Small intestine (tissue), 7 donors: ENCODE measurements around the gene CNBD2. TPM values are rescaled to one million over a fixed set of nuclear protein-coding genes. Genes with fewer than 3 reads are reported as not detected.
A peak's percentile ranks its signal among the peaks of the same experiment; 100 is the strongest.
"Not testable (repeated sequence)": the region's sequence is repeated elsewhere in the genome, so short reads cannot be mapped to it uniquely, and the experiment has no call there.

ENCODE experiments used
- DNase-seq, 2 donors: peaks; one replicate each; pipeline versions ENCODE4 v3.0.0 to v3.0.0-alpha.2; 2013
- FAIRE-seq: peaks from 2 replicates; lab custom pipeline; 2012; peaks lifted over from hg19 to GRCh38; lab: Jason Lieb, UNC
- H3K27ac ChIP-seq, 3 donors: one replicate each; pipeline ENCODE4 v1.5.1; 2013; ENCODE audit warnings: low read length in 2 of 3, mild to moderate bottlenecking in 2 of 3, control low read depth in 1 of 3, inconsistent platforms in 1 of 3, low read depth in 1 of 3, moderate library complexity in 1 of 3
- H3K27me3 ChIP-seq, 3 donors: one replicate each; pipeline ENCODE4 v1.6.1; 2013; ENCODE audit warnings: low read length in 3 of 3, inconsistent platforms in 1 of 3; ENCODE audit not compliant: control insufficient read depth in 3 of 3, insufficient read depth in 3 of 3
- H3K36me3 ChIP-seq, 3 donors: one replicate each; pipeline ENCODE4 v1.6.1; 2013; ENCODE audit warnings: low read length in 3 of 3, inconsistent platforms in 1 of 3, low read depth in 1 of 3, mild to moderate bottlenecking in 1 of 3, moderate library complexity in 1 of 3; ENCODE audit not compliant: control insufficient read depth in 3 of 3, insufficient read depth in 2 of 3
- H3K4me1 ChIP-seq, 3 donors: one replicate each; pipeline ENCODE4 v1.6.1; 2013; ENCODE audit warnings: low read length in 2 of 3, inconsistent platforms in 1 of 3, low read depth in 1 of 3, mild to moderate bottlenecking in 1 of 3, moderate library complexity in 1 of 3; ENCODE audit not compliant: control insufficient read depth in 3 of 3, insufficient read depth in 2 of 3
- H3K4me3 ChIP-seq, 3 donors: one replicate each; pipeline ENCODE4 v1.5.1; 2013; ENCODE audit warnings: low read length in 3 of 3, control low read depth in 1 of 3, inconsistent platforms in 1 of 3, low read depth in 1 of 3, mild to moderate bottlenecking in 1 of 3, moderate library complexity in 1 of 3
- H3K9me3 ChIP-seq, 2 donors: one replicate each; pipeline ENCODE4 v1.6.1; 2013; ENCODE audit warnings: low read depth in 1 of 2, low read length in 1 of 2; ENCODE audit not compliant: control insufficient read depth in 2 of 2, insufficient read depth in 1 of 2
- WGBS, 3 donors: extraction: QIAGEN DNeasy Blood & Tissue Kit; methylation state at CpG; one replicate each; pipeline ENCODE4 v1.1.7; 2013; 5-methylcytosine and 5-hydroxymethylcytosine counted together
- polyA plus RNA-seq, 4 donors: library from polyadenylated mRNA; stranded (reverse) in 3 of 4; unstranded in 1 of 4; fragments of 200-250 nt in 3 of 4; fragments of 120-200 nt in 1 of 4; gene quantifications; one replicate each; pipeline versions ENCODE4 v1.2.1 to v1.2.3, GENCODE V29; 2013
- donor health status: healthy with polysubstance abuse.
- donor health status: control.
- donor health status: control.
- donor health status: Bipolar disorder and iron deficiency.
- donor health status: healthy.

Gene CNBD2
- polyA plus RNA-seq, 4 donors: 4.3 to 17.7 (median 13.5) TPM

GRCh38 chr20:35994994-35995453 is 26.6 kb downstream of the CNBD2 start:
- Histone ChIP-seq H3K9me3 (no peaks in the 10 kb centered on the region), H3K36me3 (no peaks in the 10 kb centered on the region), H3K27me3 (no peaks in the 10 kb centered on the region), H3K27ac (no peak overlapping the region), H3K4me1 (no peaks in the 10 kb centered on the region), H3K4me3 (no peak overlapping the region)
- FAIRE-seq (no peak), DNase-seq (peak; percentile 83 to 90)
- WGBS, 3 donors: 2 to 5% (median 4%) methylated on average over 6 of the region's 6 CpGs

GRCh38 chr20:35996492-35996891 is 28.1 kb downstream of the CNBD2 start:
- not testable (repeated sequence) for H3K36me3 ChIP-seq, DNase-seq, H3K4me1 ChIP-seq, H3K4me3 ChIP-seq, FAIRE-seq, H3K9me3 ChIP-seq, H3K27me3 ChIP-seq, H3K27ac ChIP-seq
- WGBS, 3 donors: 93 to 95% (median 93%) methylated on average over 8 of the region's 8 CpGs

GRCh38 chr20:36001331-36001730 is 32.9 kb downstream of the CNBD2 start:
- H3K27me3 ChIP-seq, H3K36me3 ChIP-seq, H3K9me3 ChIP-seq, H3K27ac ChIP-seq, DNase-seq, H3K4me3 ChIP-seq, H3K4me1 ChIP-seq, FAIRE-seq: not testable (repeated sequence)
- 95 to 98% (median 97%) methylated on average over 11 to 23 of the region's 34 CpGs for WGBS, 3 donors

GRCh38 chr20:36002855-36003254 is 34.5 kb downstream of the CNBD2 start:
- no peak overlapping the region for H3K27ac ChIP-seq
- no peaks in the 10 kb centered on the region for H3K4me1 ChIP-seq
- DNase-seq: no peak
- H3K9me3 ChIP-seq: peaks cover 2 to 8% of the 10 kb centered on the region in 2 donors
- H3K4me3 ChIP-seq: no peak overlapping the region
- FAIRE-seq: no peak
- H3K27me3 ChIP-seq: peaks cover 0 to 6% (median 0%) of the 10 kb centered on the region in 3 donors
- no peaks in the 10 kb centered on the region for H3K36me3 ChIP-seq

DNA sequence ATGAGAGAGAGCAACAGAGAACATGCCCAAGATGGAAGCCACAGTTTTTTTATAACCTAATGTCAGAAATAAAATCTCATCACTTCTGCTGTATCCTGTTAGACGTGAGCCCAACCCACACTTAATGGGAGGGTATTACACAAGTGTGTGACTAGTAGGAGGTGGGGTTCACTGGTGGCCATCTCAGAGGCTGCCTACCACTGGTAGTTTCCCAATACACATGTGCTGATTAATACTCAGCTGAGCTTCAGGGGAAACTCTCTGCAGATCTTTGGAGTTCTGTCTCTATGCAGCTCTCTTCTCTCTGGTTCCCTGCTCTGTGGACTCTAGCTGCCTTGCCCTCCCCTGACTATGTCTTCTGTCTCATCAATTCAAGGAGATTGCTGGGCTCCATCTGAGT is 35.7 kb downstream of the CNBD2 start:
- no peak for FAIRE-seq

GRCh38 chr20:36008461-36009035 is 40.2 kb downstream of the CNBD2 start:
- Histone ChIP-seq H3K27ac (no peak overlapping the region), H3K4me3 (no peak overlapping the region), H3K9me3 (peaks cover 2 to 4% of the 10 kb centered on the region in 2 donors), H3K27me3 (peaks cover 0 to 6% (median 0%) of the 10 kb centered on the region in 3 donors), H3K4me1 (no peaks in the 10 kb centered on the region), H3K36me3 (no peaks in the 10 kb centered on the region)
- WGBS, 3 donors: 79 to 87% (median 86%) methylated on average over 4 of the region's 4 CpGs
- DNase-seq (no peak), FAIRE-seq (no peak)

More for the DNA sequence above, 35.7 kb downstream of the CNBD2 start:
- no peak for DNase-seq
- Histone ChIP-seq H3K27me3 (peaks cover 0 to 6% (median 0%) of the 10 kb centered on the region in 3 donors), H3K9me3 (peaks cover 2 to 8% of the 10 kb centered on the region in 2 donors), H3K27ac (no peak overlapping the region), H3K36me3 (no peaks in the 10 kb centered on the region), H3K4me3 (no peak overlapping the region), H3K4me1 (no peaks in the 10 kb centered on the region)
- 67 to 75% (median 71%) methylated on average over 1 of the region's 1 CpG for WGBS, 3 donors

- no peaks in the 10 kb centered on the region for H3K4me1 ChIP-seq
- FAIRE-seq: no peak
- no peaks in the 10 kb centered on the region for H3K27me3 ChIP-seq
- no peak overlapping the region for H3K4me3 ChIP-seq
- no peak overlapping the region for H3K27ac ChIP-seq
- H3K36me3 ChIP-seq: no peaks in the 10 kb centered on the region
- WGBS, 3 donors: 68 to 82% (median 75%) methylated on average over 4 of the region's 4 CpGs
- no peak for DNase-seq
- no peaks in the 10 kb centered on the region for H3K9me3 ChIP-seq
These were observed 41.7 kb downstream of the CNBD2 start for GRCh38 chr20:36010076-36010475.

DNA sequence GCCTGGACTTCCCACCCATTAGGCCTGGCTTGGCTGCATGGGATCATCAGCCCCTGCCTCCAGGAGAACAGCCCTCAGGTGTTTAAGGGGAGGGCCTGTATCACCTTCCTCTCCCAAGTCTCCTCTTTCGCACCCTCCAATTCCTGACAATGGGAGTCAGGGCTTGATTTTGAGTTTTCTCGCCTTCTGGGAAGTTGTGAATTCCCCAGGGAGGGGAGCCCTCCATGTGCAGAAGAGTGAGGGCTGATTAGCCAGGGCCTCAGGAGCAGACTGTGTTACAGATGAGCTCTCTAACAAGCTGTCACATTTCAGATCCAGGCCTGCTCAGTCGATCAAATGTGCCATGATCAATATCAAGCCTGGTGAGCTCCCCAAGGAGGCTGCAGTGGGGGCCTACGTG is 42.4 kb downstream of the CNBD2 start:
- Histone ChIP-seq H3K36me3 (no peaks in the 10 kb centered on the region), H3K9me3 (no peaks in the 10 kb centered on the region), H3K4me1 (no peaks in the 10 kb centered on the region), H3K27me3 (no peaks in the 10 kb centered on the region), H3K27ac (no peak overlapping the region), H3K4me3 (no peak overlapping the region)
- DNase-seq (no peak), FAIRE-seq (no peak)
- WGBS, 3 donors: 73 to 87% (median 81%) methylated on average over 4 of the region's 4 CpGs
